ENCODE measurements around the gene SYTL3.
"Not testable (repeated sequence)": the region's sequence is repeated elsewhere in the genome, so short reads cannot be mapped to it uniquely, and the experiment has no call there.

SYTL3 gene

DNA sequence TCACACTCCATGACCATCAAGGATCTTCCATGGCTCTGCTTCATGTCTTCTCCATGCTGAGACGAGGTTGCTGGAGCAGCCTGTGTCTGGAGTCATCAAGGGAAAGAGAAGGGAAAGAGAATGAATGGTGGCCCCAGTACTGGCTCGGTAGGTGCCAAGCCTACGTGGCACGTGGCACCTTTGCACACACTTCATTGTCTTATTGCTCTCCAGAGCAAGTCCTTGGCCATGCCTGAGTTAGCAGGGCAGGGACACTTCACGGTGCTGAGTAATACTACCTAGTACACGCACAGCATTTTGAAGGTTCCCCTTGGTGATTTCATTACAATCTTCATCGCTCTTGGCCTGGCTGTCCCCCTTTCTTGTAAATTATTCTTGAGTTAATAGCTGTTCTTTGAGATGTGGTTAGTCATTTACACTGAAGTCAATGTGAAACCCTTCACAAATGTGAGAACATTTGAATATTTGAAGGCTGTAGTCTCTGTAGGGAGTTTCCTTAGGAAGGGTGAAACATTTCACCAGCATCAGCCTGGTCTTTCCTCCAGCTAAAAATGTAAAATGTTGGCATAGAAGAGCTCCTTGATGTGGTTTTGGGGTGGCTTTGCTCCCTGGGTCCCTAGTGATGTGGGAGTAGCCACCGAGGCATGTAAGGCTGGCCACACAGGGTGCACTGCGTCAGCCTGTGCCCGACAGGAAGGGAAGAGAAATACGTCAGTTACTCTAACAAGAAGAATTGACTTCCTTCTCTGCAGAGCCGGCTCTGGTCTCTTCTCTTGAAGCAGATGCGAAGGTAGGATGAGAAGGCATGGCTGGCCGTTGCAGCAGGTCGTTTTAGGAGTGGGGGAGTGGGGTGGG, at the start of gene SYTL3:
TSS of gene SYTL3 (plus strand) at position 766 of the 855 bp plus-strand sequence. CDS start 13,215 bp downstream, outside the sequence.
- H3K4me3 Mint-ChIP-seq, result peak within 1 kb of the TSS; percentile 78 to 85
- no peaks in the 10 kb centered on the region for H3K9me3 Mint-ChIP-seq
- peak; percentile 88 for DNase-seq
- peaks cover 5 to 18% of the 10 kb centered on the region in 2 donors for H3K36me3 Mint-ChIP-seq
- ATAC-seq (replicated peaks), result peak; percentile 73
- H3K27ac Mint-ChIP-seq, result peak within 1 kb of the TSS; percentile 97
- peaks cover 40 to 59% of the 10 kb centered on the region in 2 donors for H3K4me1 Mint-ChIP-seq
- H3K27me3 Mint-ChIP-seq, result peaks cover 5 to 6% of the 10 kb centered on the region in 2 donors

GRCh38 chr6:158603261-158604047, 46.4 kb upstream of the SYTL3 start:
- Mint-ChIP-seq H3K9me3 (no peaks in the 10 kb centered on the region), H3K27ac (no peak overlapping the region), H3K4me3 (no peak overlapping the region), H3K36me3 (peaks cover 51 to 54% of the 10 kb centered on the region in 2 donors), H3K4me1 (peaks cover 0 to 2% of the 10 kb centered on the region in 2 donors), H3K27me3 (no peaks in the 10 kb centered on the region)
- ATAC-seq (replicated peaks) (no peak), DNase-seq (no peak)

- ATAC-seq (replicated peaks) (no peak), DNase-seq (no peak)
- no peaks in the 10 kb centered on the region for H3K9me3 Mint-ChIP-seq
- no peaks in the 10 kb centered on the region for H3K27me3 Mint-ChIP-seq
- H3K27ac Mint-ChIP-seq, result no peak overlapping the region
- peaks cover 54% of the 10 kb centered on the region in 2 donors for H3K36me3 Mint-ChIP-seq
- peaks cover 0 to 2% of the 10 kb centered on the region in 2 donors for H3K4me1 Mint-ChIP-seq
- H3K4me3 Mint-ChIP-seq, result no peak overlapping the region
Measured at GRCh38 chr6:158604048-158604406, 45.8 kb upstream of the SYTL3 start.

DNA sequence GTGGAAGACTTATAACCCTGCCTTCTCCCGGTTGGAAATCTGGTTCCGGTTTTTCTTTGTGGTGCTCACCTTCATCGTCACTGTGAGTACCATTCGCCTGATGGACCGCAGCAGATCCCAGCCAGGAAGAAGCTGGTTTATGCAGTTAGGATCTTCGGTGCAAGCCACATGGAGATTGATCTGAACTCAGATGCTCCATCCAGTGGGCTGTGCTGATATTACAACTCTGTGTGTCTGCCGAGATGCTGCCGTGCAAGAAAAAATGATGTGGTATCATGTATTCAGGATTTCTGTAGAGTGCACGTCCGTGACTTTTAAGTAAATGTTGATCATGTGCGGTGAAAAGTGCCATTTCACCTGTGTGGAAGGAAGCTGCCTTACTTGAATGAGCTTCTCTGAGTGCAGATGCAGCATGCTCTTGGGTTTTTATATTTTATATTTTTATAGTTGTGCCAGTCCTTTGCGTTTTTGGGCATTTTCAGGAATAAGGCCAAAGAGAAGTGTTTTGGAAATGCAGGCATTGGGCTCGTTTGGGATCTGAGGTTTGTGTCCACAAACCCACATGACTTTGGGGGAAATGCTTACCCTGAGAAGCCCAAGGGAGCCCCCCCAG, 44.5 kb upstream of the SYTL3 start:
- DNase-seq, result peak; percentile 37
- Mint-ChIP-seq H3K36me3 (peaks cover 55 to 59% of the 10 kb centered on the region in 2 donors), H3K27me3 (no peaks in the 10 kb centered on the region), H3K4me1 (peaks cover 0 to 2% of the 10 kb centered on the region in 2 donors), H3K9me3 (no peaks in the 10 kb centered on the region), H3K4me3 (no peak overlapping the region), H3K27ac (no peak overlapping the region)
- ATAC-seq (replicated peaks), result peak; percentile 50 to 65

GRCh38 chr6:158606011-158606410, 43.8 kb upstream of the SYTL3 start:
- not testable (repeated sequence) for H3K4me1 Mint-ChIP-seq, H3K9me3 Mint-ChIP-seq, H3K4me3 Mint-ChIP-seq

GRCh38 chr6:158606935-158607334, 42.9 kb upstream of the SYTL3 start:
- no peak overlapping the region for H3K4me3 Mint-ChIP-seq
- no peaks in the 10 kb centered on the region for H3K9me3 Mint-ChIP-seq
- ATAC-seq (replicated peaks), result no peak
- H3K36me3 Mint-ChIP-seq, result peaks cover 60 to 69% of the 10 kb centered on the region in 2 donors
- no peaks in the 10 kb centered on the region for H3K27me3 Mint-ChIP-seq
- no peak overlapping the region for H3K27ac Mint-ChIP-seq
- H3K4me1 Mint-ChIP-seq, result peaks cover 0 to 2% of the 10 kb centered on the region in 2 donors
- DNase-seq, result no peak

More at GRCh38 chr6:158606011-158606410, 43.8 kb upstream of the SYTL3 start:
- H3K27me3 Mint-ChIP-seq; ATAC-seq (replicated peaks); H3K27ac Mint-ChIP-seq; DNase-seq: not testable (repeated sequence)
- peaks cover 58 to 65% of the 10 kb centered on the region in 2 donors for H3K36me3 Mint-ChIP-seq

GRCh38 chr6:158607411-158608170, 42.3 kb upstream of the SYTL3 start:
- Mint-ChIP-seq H3K27me3 (no peaks in the 10 kb centered on the region), H3K4me3 (no peak overlapping the region), H3K9me3 (no peaks in the 10 kb centered on the region), H3K27ac (no peak overlapping the region), H3K4me1 (peaks cover 0 to 2% of the 10 kb centered on the region in 2 donors), H3K36me3 (peaks cover 56 to 69% of the 10 kb centered on the region in 2 donors)
- DNase-seq (no peak), ATAC-seq (replicated peaks) (no peak)

GRCh38 chr6:158608221-158608620, 41.6 kb upstream of the SYTL3 start:
- Mint-ChIP-seq H3K27me3 (no peaks in the 10 kb centered on the region), H3K4me3 (no peak overlapping the region), H3K9me3 (no peaks in the 10 kb centered on the region), H3K27ac (no peak overlapping the region), H3K4me1 (peaks cover 0 to 2% of the 10 kb centered on the region in 2 donors), H3K36me3 (peaks cover 50 to 64% of the 10 kb centered on the region in 2 donors)
- ATAC-seq (replicated peaks), result no peak
- no peak for DNase-seq

DNA sequence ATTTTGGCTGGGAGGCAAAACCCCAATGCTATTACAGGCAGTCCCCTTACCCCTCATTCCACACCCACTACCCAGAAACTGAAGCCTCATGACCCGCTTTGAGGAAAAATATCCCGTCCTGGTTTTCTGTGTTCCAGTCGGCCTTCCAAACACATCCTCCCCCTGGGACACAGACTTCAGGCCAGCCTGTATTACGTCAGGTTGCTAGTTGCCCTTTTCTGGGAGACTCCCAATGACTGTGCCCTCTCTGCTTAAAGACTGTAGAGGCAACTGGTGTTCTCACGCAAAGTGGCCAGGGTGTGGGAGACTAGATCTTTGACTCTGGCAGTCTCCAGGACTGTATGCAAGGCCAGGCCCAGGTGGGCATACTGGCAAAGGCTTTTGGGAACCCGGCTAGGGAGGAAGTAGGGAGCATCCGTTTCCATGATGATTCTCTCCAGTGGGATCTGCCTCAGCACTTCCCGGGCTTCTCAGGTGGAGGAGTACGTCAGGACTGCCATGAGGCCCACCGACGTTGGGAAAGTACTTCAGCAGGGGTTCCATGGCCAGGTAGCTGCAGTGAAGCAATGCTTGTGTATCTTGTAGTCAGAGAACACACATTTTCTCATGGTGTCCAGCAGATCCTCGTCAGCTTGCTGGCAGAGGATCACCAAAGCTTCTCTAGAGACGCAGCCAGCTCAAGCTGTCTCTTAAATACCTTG, 40.2 kb upstream of the SYTL3 start:
- ATAC-seq (replicated peaks) (no peak), DNase-seq (no peak)
- Mint-ChIP-seq H3K36me3 (peaks cover 41 to 55% of the 10 kb centered on the region in 2 donors), H3K27me3 (no peaks in the 10 kb centered on the region), H3K4me1 (peaks cover 0 to 2% of the 10 kb centered on the region in 2 donors), H3K27ac (no peak overlapping the region), H3K9me3 (no peaks in the 10 kb centered on the region), H3K4me3 (no peak overlapping the region)

- peak overlapping the region; percentile 42 for H3K27ac Mint-ChIP-seq
- no peak for DNase-seq
Measured at GRCh38 chr6:158610319-158610968, 39.4 kb upstream of the SYTL3 start.

GRCh38 chr6:158611039-158611438, 38.8 kb upstream of the SYTL3 start:
- H3K4me3 Mint-ChIP-seq, result no peak overlapping the region
- no peaks in the 10 kb centered on the region for H3K4me1 Mint-ChIP-seq
- H3K9me3 Mint-ChIP-seq, result no peaks in the 10 kb centered on the region
- ATAC-seq (replicated peaks) (no peak), DNase-seq (no peak)
- H3K27ac Mint-ChIP-seq, result no peak overlapping the region
- H3K36me3 Mint-ChIP-seq, result peaks cover 45 to 56% of the 10 kb centered on the region in 2 donors
- H3K27me3 Mint-ChIP-seq, result no peaks in the 10 kb centered on the region

More at GRCh38 chr6:158610319-158610968, 39.4 kb upstream of the SYTL3 start:
- no peaks in the 10 kb centered on the region for H3K27me3 Mint-ChIP-seq
- ATAC-seq (replicated peaks), result no peak
- H3K4me3 Mint-ChIP-seq, result no peak overlapping the region
- no peaks in the 10 kb centered on the region for H3K4me1 Mint-ChIP-seq
- H3K9me3 Mint-ChIP-seq, result no peaks in the 10 kb centered on the region
- H3K36me3 Mint-ChIP-seq, result peaks cover 45 to 57% of the 10 kb centered on the region in 2 donors

DNA sequence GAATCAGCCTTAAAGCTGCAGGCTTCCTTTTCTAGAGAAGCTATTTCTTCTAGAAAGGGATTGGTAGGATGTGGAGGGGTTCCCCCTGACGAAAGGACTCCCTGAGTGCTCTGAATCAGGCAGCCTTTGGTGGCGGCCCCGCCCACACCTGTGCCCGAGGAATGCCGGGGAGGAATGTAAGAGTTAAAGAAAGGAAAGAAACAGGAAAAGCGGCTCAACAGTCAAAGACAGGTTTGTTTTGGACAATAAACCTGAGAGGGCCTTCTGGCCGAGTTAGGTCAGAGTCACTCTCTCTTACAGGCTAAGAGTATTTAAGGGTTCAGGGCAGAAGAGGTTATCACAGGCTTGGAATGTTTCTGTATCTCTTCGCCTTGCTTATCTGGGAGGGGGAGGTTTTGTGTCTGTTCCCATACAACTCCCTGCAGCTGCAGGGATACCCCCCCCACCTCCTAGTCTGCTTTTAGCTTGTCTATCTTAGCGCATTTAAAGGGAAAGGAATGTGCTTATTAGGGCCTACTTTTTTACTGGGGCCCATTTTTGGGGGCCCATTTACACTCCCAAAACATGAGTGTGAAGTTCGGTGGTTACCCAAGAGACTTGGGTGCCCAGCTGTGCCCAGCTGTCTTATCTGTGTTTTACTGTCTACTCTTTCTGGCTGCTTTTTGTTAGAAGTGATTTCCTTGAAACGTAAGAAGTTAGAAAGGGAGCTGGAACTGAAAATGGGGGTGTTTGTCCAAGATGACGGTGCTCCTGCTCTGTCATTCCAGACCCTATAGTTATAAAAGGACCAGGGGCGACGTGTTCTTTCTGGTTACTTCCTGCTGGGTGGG, 38.1 kb upstream of the SYTL3 start:
- Mint-ChIP-seq H3K9me3 (no peaks in the 10 kb centered on the region), H3K27me3 (no peaks in the 10 kb centered on the region), H3K4me3 (no peak overlapping the region), H3K27ac (no peak overlapping the region), H3K36me3 (peaks cover 49 to 60% of the 10 kb centered on the region in 2 donors), H3K4me1 (no peaks in the 10 kb centered on the region)
- DNase-seq (no peak), ATAC-seq (replicated peaks) (no peak)
